Right lobe of liver (tissue), 4 donors: ENCODE measurements around the gene RPL15.

Experiments used
- CTCF ChIP-seq, 4 donors: fragments of 200-600 bp in 3 of 4; fragments of 450-650 bp in 1 of 4; IDR thresholded peaks; one replicate each; pipeline versions ENCODE4 v1.5.1 to v1.8.0; 2016 to 2022; ENCODE audit warnings: antibody characterized with exemption in 4 of 4, mild to moderate bottlenecking in 2 of 4
- POLR2A ChIP-seq: fragments of 450-650 bp; IDR thresholded peaks from one replicate; pipeline ENCODE4 v1.6.1; 2017; ENCODE audit warnings: antibody characterized with exemption, mild to moderate bottlenecking
- donor health status: DM: no; HTN: no; CAD: no.
- donor health status: DM: no; HTN: no; CAD: no.
- donor health status: DM: no; HTN: yes; CAD: no.

- TF ChIP-seq CTCF (IDR thresholded peaks at IDR 0.05) (no peak), POLR2A (no peak)
Measured at GRCh38 chr3:23894254-23895061, 22.5 kb upstream of the RPL15 start.
